GM12878 (cell line): Measurements from ENCODE around the gene SLFN13. TPM values are rescaled to one million over a fixed set of nuclear protein-coding genes. Genes with fewer than 3 reads are reported as not detected.

Experiments
- ATF2 ChIP-seq: IDR thresholded peaks from 2 replicates; pipeline ENCODE4 v1.6.1; 2012; ENCODE audit warnings: low read length, inconsistent platforms
- BRCA1 ChIP-seq: IDR thresholded peaks from 2 replicates; pipeline ENCODE4 v1.6.1; 2011; ENCODE audit warnings: low read depth, low read length, improper control_type of control experiment
- CEBPB ChIP-seq, 2 experiments: fragments of 150-350 bp in 1 of 2; IDR thresholded peaks; 2 replicates each; pipeline ENCODE4 v1.6.1; 2012 to 2014; ENCODE audit warnings: low read depth in 2 of 2, low read length in 2 of 2, borderline replicate concordance in 1 of 2, inconsistent platforms in 1 of 2
- CEBPZ ChIP-seq: fragments of 150-350 bp; IDR thresholded peaks from 2 replicates; pipeline ENCODE4 v1.6.1; 2016; ENCODE audit warnings: low read depth, low read length
- IRF5 ChIP-seq: fragments of 450-650 bp; IDR thresholded peaks from 2 replicates; pipeline ENCODE4 v1.6.1; 2017; ENCODE audit warnings: borderline replicate concordance
- JUND ChIP-seq: IDR thresholded peaks from 2 replicates; pipeline ENCODE4 v1.6.1; 2012; ENCODE audit warnings: low read depth, mild to moderate bottlenecking, low read length, improper control_type of control experiment, moderate library complexity
- KAT2A ChIP-seq: conservative IDR thresholded peaks from 2 replicates; pipeline ENCODE4 v1.6.1; 2011; ENCODE audit warnings: low read depth, low read length; ENCODE audit not compliant: control insufficient read depth
- MEF2B ChIP-seq: fragments of 450-650 bp; IDR thresholded peaks from 2 replicates; pipeline ENCODE4 v1.6.1; 2018; ENCODE audit warnings: mild to moderate bottlenecking, moderate library complexity; ENCODE audit not compliant: partially characterized antibody, poor library complexity, severe bottlenecking
- POLR2AphosphoS2 ChIP-seq: IDR thresholded peaks from 2 replicates; pipeline ENCODE4 v1.6.1; 2011; ENCODE audit warnings: low read depth, mild to moderate bottlenecking, low read length, improper control_type of control experiment, moderate library complexity
- RUNX3 ChIP-seq: IDR thresholded peaks from 2 replicates; pipeline ENCODE4 v1.6.1; 2012; ENCODE audit warnings: low read length, inconsistent platforms
- SUPT20H ChIP-seq: IDR thresholded peaks from 2 replicates; pipeline ENCODE4 v1.6.1; 2011; ENCODE audit warnings: low read depth, mild to moderate bottlenecking, low read length, moderate library complexity, borderline replicate concordance; ENCODE audit not compliant: control insufficient read depth
- USF2 ChIP-seq: IDR thresholded peaks from 2 replicates; pipeline ENCODE4 v1.6.1; 2011; ENCODE audit warnings: low read depth, low read length, improper control_type of control experiment, borderline replicate concordance
- polyA plus RNA-seq, 11 experiments: library from polyadenylated mRNA; depleted of rRNA in 4 of 11; unstranded in 6 of 11; stranded (reverse) in 5 of 11; fragments of >200 nt; fragmentation: Nextera tagmentation in 4 of 11; fragmentation: Illumina TruSeq in 1 of 11; extraction: Ambion mirVana in 4 of 11; extraction: Trizol in 1 of 11; gene quantifications; 1 replicate in 1 of 11; 2 replicates in 10 of 11; pipeline versions ENCODE4 v1.2.1 to v1.2.3, GENCODE V29; 2011 to 2016; ENCODE audit warnings: inconsistent platforms in 2 of 11, missing spikeins in 2 of 11, low read depth in 1 of 11
- total RNA-seq, 4 experiments: library from RNA; depleted of rRNA in 3 of 4; stranded (reverse); fragments of >200 nt in 3 of 4; fragmentation: Illumina TruSeq in 1 of 4; extraction: Trizol in 1 of 4; gene quantifications; 2 replicates each; pipeline versions ENCODE4 v1.2.1 to v1.2.3, GENCODE V29; 2013 to 2021
- TF ChIP-seq, protein P1 (sequence below): fragments of 450-650 bp; IDR thresholded peaks from 2 replicates; pipeline ENCODE4 v1.6.1; 2017; ENCODE audit warnings: mild to moderate bottlenecking
- TF ChIP-seq, protein P2 (sequence below): fragments of 450-650 bp; IDR thresholded peaks from 2 replicates; pipeline ENCODE4 v1.6.1; 2017; ENCODE audit warnings: mild to moderate bottlenecking, low read depth, inconsistent platforms; ENCODE audit not compliant: poor library complexity, severe bottlenecking
- TF ChIP-seq, protein P3 (sequence below): IDR thresholded peaks from 2 replicates; pipeline ENCODE4 v1.6.1; 2011; ENCODE audit warnings: low read depth, mild to moderate bottlenecking, low read length, moderate library complexity, borderline replicate concordance; ENCODE audit errors: extremely low read depth

The SLFN13 gene
- total and polyA plus RNA-seq, 10 of the 15 experiments (the other 5 are each of a cell fraction or from before 2014, with no cell fraction given): 12.4 to 82.4 (median 61.9) TPM

DNA sequence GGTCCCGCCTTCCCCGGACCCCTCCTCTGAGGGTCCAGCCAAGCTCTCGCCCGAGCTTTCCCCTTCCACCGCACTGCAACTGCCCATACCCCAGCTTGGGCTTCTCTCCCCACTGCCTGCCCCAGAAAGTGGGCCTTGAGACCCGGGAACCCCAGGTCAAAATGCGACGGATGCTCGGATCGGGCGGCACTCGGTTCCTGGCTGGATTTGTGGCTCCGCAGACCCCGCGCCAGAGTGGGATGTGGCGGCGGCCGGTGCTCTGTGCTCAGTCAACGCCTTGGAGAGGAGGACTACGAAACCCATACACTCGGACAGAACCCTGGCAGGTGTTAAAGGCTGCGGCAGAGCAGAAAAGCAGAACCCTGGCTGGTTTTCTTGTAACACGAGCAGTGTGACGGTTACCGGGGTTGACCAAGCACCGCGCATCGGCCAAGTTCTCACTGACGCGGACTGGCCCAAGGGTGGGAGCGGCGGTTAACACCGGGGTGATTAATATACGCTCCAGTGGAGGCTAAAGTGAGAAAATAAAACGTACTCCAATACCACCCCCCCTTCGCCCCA lies 885 bp upstream of the SLFN13 start (continued):
- TF ChIP-seq KAT2A: no peak
- TF ChIP-seq, protein P1, sequence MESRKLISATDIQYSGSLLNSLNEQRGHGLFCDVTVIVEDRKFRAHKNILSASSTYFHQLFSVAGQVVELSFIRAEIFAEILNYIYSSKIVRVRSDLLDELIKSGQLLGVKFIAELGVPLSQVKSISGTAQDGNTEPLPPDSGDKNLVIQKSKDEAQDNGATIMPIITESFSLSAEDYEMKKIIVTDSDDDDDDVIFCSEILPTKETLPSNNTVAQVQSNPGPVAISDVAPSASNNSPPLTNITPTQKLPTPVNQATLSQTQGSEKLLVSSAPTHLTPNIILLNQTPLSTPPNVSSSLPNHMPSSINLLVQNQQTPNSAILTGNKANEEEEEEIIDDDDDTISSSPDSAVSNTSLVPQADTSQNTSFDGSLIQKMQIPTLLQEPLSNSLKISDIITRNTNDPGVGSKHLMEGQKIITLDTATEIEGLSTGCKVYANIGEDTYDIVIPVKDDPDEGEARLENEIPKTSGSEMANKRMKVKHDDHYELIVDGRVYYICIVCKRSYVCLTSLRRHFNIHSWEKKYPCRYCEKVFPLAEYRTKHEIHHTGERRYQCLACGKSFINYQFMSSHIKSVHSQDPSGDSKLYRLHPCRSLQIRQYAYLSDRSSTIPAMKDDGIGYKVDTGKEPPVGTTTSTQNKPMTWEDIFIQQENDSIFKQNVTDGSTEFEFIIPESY: no peak
- TF ChIP-seq SUPT20H: no peak
- no peak for TF ChIP-seq JUND
- TF ChIP-seq, protein P2, sequence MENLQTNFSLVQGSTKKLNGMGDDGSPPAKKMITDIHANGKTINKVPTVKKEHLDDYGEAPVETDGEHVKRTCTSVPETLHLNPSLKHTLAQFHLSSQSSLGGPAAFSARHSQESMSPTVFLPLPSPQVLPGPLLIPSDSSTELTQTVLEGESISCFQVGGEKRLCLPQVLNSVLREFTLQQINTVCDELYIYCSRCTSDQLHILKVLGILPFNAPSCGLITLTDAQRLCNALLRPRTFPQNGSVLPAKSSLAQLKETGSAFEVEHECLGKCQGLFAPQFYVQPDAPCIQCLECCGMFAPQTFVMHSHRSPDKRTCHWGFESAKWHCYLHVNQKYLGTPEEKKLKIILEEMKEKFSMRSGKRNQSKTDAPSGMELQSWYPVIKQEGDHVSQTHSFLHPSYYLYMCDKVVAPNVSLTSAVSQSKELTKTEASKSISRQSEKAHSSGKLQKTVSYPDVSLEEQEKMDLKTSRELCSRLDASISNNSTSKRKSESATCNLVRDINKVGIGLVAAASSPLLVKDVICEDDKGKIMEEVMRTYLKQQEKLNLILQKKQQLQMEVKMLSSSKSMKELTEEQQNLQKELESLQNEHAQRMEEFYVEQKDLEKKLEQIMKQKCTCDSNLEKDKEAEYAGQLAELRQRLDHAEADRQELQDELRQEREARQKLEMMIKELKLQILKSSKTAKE: no peak
- no peak for TF ChIP-seq ATF2
- no peak for TF ChIP-seq CEBPZ
- TF ChIP-seq IRF5: peak; percentile 82; the same call in 1 of the 2 replicates
- no peak for TF ChIP-seq POLR2AphosphoS2
- TF ChIP-seq BRCA1: no peak
- no peak for TF ChIP-seq MEF2B
- peak; percentile 58 for TF ChIP-seq RUNX3
- no peak for TF ChIP-seq CEBPB (IDR thresholded peaks at IDR 0.05; ENCODE audit: borderline replicate concordance in 1 of 2, low read depth in 2 of 2, low read length in 2 of 2)
- TF ChIP-seq USF2: no peak
- TF ChIP-seq, protein P3, sequence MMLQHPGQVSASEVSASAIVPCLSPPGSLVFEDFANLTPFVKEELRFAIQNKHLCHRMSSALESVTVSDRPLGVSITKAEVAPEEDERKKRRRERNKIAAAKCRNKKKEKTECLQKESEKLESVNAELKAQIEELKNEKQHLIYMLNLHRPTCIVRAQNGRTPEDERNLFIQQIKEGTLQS: no peak
